ENCODE results near the gene ANO7. TPM values are rescaled to one million over a fixed set of nuclear protein-coding genes. Genes with fewer than 3 reads are reported as not detected.

Gene ANO7
- total RNA-seq, 4 donors from 2014 or later: 1.1 to 1.4 (median 1.2) TPM

DNA sequence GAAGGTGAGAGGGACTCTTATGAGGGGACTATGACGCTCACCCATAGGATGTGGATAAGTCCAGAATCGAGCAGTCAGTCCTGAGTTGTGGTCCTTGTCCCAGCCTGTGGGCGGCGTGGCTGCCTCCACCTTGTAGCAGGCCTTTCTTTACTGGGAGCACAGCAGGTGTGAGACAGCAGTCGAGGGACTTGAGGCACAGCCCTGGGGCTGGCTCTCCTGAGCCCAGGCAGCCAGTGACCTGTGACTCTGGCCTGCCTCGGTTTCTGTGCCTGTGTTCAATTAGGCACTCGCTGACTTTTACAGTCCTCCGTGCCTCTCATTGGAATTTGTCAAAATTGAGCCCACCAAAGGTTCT is 30.0 kb upstream of the ANO7 start:
- DNase-seq (ENCODE audit: low spot score in 2 of 2): no peak
- H3K27ac ChIP-seq: no peak overlapping the region
- 100% methylated on average over 6 of the region's 8 CpGs for WGBS
- no peaks in the 10 kb centered on the region for H3K27me3 ChIP-seq
- peaks cover 12% of the 10 kb centered on the region for H3K4me1 ChIP-seq
- H3K36me3 ChIP-seq: peaks cover 61% of the 10 kb centered on the region
- TF ChIP-seq POLR2A (IDR thresholded peaks at IDR 0.05) (no peak), EP300 (IDR thresholded peaks at IDR 0.05) (no peak), POLR2AphosphoS5 (IDR thresholded peaks at IDR 0.05) (no peak)
- TF ChIP-seq, protein P1, sequence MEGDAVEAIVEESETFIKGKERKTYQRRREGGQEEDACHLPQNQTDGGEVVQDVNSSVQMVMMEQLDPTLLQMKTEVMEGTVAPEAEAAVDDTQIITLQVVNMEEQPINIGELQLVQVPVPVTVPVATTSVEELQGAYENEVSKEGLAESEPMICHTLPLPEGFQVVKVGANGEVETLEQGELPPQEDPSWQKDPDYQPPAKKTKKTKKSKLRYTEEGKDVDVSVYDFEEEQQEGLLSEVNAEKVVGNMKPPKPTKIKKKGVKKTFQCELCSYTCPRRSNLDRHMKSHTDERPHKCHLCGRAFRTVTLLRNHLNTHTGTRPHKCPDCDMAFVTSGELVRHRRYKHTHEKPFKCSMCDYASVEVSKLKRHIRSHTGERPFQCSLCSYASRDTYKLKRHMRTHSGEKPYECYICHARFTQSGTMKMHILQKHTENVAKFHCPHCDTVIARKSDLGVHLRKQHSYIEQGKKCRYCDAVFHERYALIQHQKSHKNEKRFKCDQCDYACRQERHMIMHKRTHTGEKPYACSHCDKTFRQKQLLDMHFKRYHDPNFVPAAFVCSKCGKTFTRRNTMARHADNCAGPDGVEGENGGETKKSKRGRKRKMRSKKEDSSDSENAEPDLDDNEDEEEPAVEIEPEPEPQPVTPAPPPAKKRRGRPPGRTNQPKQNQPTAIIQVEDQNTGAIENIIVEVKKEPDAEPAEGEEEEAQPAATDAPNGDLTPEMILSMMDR (IDR thresholded peaks at IDR 0.05): no peak
- H3K4me3 ChIP-seq: no peak overlapping the region
- no peaks in the 10 kb centered on the region for H3K9me3 ChIP-seq

GRCh38 chr2:241159116-241159515 is 29.4 kb upstream of the ANO7 start:
- 91% methylated on average over 5 of the region's 5 CpGs for WGBS
- Histone ChIP-seq H3K4me1 (peaks cover 12% of the 10 kb centered on the region), H3K27me3 (no peaks in the 10 kb centered on the region), H3K4me3 (no peak overlapping the region), H3K36me3 (peaks cover 66% of the 10 kb centered on the region), H3K9me3 (no peaks in the 10 kb centered on the region), H3K27ac (no peak overlapping the region)
- no peak for TF ChIP-seq POLR2AphosphoS5 (IDR thresholded peaks at IDR 0.05)
- TF ChIP-seq POLR2A (IDR thresholded peaks at IDR 0.05): no peak
- TF ChIP-seq, protein P1 (IDR thresholded peaks at IDR 0.05): no peak
- TF ChIP-seq EP300 (IDR thresholded peaks at IDR 0.05): no peak
- DNase-seq (ENCODE audit: low spot score in 2 of 2): no peak

DNA sequence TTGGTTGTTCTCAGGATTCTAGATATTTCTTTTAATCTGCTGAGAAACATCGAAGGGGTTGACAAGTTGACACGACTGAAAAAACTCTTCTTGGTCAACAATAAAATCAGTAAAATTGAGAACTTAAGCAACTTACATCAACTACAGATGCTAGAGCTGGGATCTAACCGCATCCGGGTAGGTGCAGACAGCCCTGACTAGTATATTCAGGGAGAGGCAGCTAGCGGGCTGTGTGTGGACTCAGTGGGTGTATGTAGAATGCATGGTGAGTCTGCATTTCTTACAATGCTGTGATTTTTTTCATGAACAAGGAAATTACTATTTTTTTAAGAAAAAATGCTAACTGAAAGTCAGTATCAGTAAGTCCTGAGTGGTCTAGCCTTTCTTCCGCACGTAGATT is 28.2 kb upstream of the ANO7 start:
- TF ChIP-seq POLR2A (IDR thresholded peaks at IDR 0.05) (no peak), EP300 (IDR thresholded peaks at IDR 0.05) (no peak), POLR2AphosphoS5 (IDR thresholded peaks at IDR 0.05) (no peak)
- TF ChIP-seq, protein P1 (IDR thresholded peaks at IDR 0.05): no peak
- H3K9me3 ChIP-seq: no peaks in the 10 kb centered on the region
- H3K36me3 ChIP-seq: peaks cover 67% of the 10 kb centered on the region
- H3K4me1 ChIP-seq: peaks cover 12% of the 10 kb centered on the region
- no peak for DNase-seq (ENCODE audit: low spot score in 2 of 2)
- 95% methylated on average over 7 of the region's 7 CpGs for WGBS
- no peaks in the 10 kb centered on the region for H3K27me3 ChIP-seq
- no peak overlapping the region for H3K4me3 ChIP-seq
- no peak overlapping the region for H3K27ac ChIP-seq

GRCh38 chr2:241161646-241162281 is 26.7 kb upstream of the ANO7 start:
- TF ChIP-seq POLR2A (IDR thresholded peaks at IDR 0.05): no peak
- TF ChIP-seq POLR2AphosphoS5 (IDR thresholded peaks at IDR 0.05): peak in 1 of 3 donors; percentile 34
- no peak for TF ChIP-seq EP300 (IDR thresholded peaks at IDR 0.05)
- TF ChIP-seq, protein P1 (IDR thresholded peaks at IDR 0.05): no peak
- peaks cover 78% of the 10 kb centered on the region for H3K36me3 ChIP-seq
- 40% methylated on average over 9 of the region's 9 CpGs for WGBS
- H3K4me3 ChIP-seq: no peak overlapping the region
- peak; percentile 83 to 88 for DNase-seq (ENCODE audit: low spot score in 2 of 2)
- H3K4me1 ChIP-seq: peaks cover 12% of the 10 kb centered on the region
- no peaks in the 10 kb centered on the region for H3K27me3 ChIP-seq
- peak overlapping the region; percentile 76 for H3K27ac ChIP-seq
- H3K9me3 ChIP-seq: no peaks in the 10 kb centered on the region

DNA sequence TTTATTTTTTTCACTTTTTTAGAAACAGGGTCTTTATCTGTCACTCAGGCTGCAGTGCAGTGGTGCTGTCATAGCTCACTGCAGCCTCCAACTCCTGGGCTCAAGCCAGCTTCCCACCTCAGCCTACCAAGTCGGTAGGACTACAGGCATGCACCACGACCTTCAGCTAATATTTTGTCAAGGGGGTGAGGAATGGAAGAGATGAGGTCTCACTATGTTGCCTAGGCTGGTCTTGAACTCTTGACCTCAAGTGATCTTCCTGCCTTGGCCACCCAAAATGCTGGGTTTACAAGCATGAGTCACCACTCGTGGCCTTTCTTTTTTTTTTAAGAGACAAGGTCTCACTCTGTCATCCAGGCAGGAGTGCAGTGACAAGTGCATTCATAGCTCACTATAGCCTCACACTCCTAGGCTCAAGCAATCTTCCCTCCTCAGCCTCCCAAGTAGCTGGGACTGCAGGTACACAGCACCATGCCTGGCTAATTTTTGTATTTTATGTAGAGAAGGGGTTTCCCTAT is 24.8 kb upstream of the ANO7 start:
- TF ChIP-seq POLR2A (IDR thresholded peaks at IDR 0.05): no peak
- no peak for TF ChIP-seq POLR2AphosphoS5 (IDR thresholded peaks at IDR 0.05)
- TF ChIP-seq, protein P1 (IDR thresholded peaks at IDR 0.05): no peak
- TF ChIP-seq EP300 (IDR thresholded peaks at IDR 0.05): no peak
- H3K4me1 ChIP-seq: peaks cover 12% of the 10 kb centered on the region
- H3K36me3 ChIP-seq: peaks cover 80% of the 10 kb centered on the region
- DNase-seq (ENCODE audit: low spot score in 2 of 2): no peak
- no peaks in the 10 kb centered on the region for H3K27me3 ChIP-seq
- no peaks in the 10 kb centered on the region for H3K9me3 ChIP-seq
- no peak overlapping the region for H3K27ac ChIP-seq
- no peak overlapping the region for H3K4me3 ChIP-seq
- 77% methylated on average over 3 of the region's 3 CpGs for WGBS

All from suprapubic skin (tissue), 4 donors.